ENCODE data around the gene MACROD2. TPM values are rescaled to one million over a fixed set of nuclear protein-coding genes. Genes with fewer than 3 reads are reported as not detected.

MACROD2 gene
- total RNA-seq, 1 experiment from 2014 or later = 3.7 TPM

- H3K27ac ChIP-seq (ENCODE audit: low read depth, low read length) = no peak overlapping the region
- ChIA-PET POLR2A (no interaction called here), CTCF (no interaction called here), RAD21 (ENCODE audit: low non-redundant PET in 1 of 2, low total read pairs in 2 of 2, uncharacterized antibody in 2 of 2, unreplicated experiment in 2 of 2) (no interaction called here)
- intact Hi-C loops (cut with micrococcal nuclease) = no loop called here
- no peaks in the 10 kb centered on the region for H3K36me3 ChIP-seq (ENCODE audit: control insufficient read depth in 1 of 2, insufficient read depth in 2 of 2, low read length in 2 of 2)
- no peaks in the 10 kb centered on the region for H3K79me2 ChIP-seq (ENCODE audit: insufficient read depth, low read length)
- BruUV-seq (replicated peaks) = no TSS peak
- no peak overlapping the region for H2AFZ ChIP-seq (ENCODE audit: low read depth, low read length, poor library complexity, severe bottlenecking)
- ATAC-seq = no peak
- no peaks in the 10 kb centered on the region for H3K4me1 ChIP-seq (ENCODE audit: control insufficient read depth in 1 of 2, insufficient read depth in 2 of 2, low read length in 2 of 2)
- TF ChIP-seq CTCF (IDR thresholded peaks at IDR 0.05 in 2 of 3, conservative IDR thresholded peaks at IDR 0.05 in 1 of 3; ENCODE audit: borderline replicate concordance in 1 of 3, insufficient read depth in 1 of 3, low read depth in 2 of 3, low read length in 2 of 3) = 0 out of 6 replicates have a peak, but pooled peaks of 1 of the 3 experiments have one; percentile 5
- no peak for TF ChIP-seq ZNF274 (IDR thresholded peaks at IDR 0.05; ENCODE audit: low read depth, low read length)
- H3K9ac ChIP-seq (ENCODE audit: low read length) = no peak overlapping the region
- H3K9me2 ChIP-seq (ENCODE audit: insufficient read depth) = no peaks in the 10 kb centered on the region
- no peaks in the 10 kb centered on the region for H3K27me3 ChIP-seq (ENCODE audit: insufficient read depth, low read length)
- DNase-seq (ENCODE audit: low read depth, low spot score) = no peak
- no peaks in the 10 kb centered on the region for H3K9me3 ChIP-seq (ENCODE audit: control insufficient read depth in 1 of 2, insufficient read depth in 1 of 2, low read depth in 1 of 2, low read length in 2 of 2)
- H3K4me2 ChIP-seq (ENCODE audit: low read length) = no peak overlapping the region
- no peak overlapping the region for H3K4me3 ChIP-seq (replicated peaks in 1 of 2; ENCODE audit: low read depth in 1 of 2, low read length in 2 of 2)
- no peaks in the 10 kb centered on the region for H4K20me1 ChIP-seq (ENCODE audit: insufficient read depth)
These were observed 766.6 kb downstream of the MACROD2 start for GRCh38 chr20:14761903-14762302.

GRCh38 chr20:14764511-14765369, 769.4 kb downstream of the MACROD2 start:
- no TSS peak for BruUV-seq (replicated peaks)
- no peak for TF ChIP-seq SRF (IDR thresholded peaks at IDR 0.05; ENCODE audit: low read depth)
- no peak for TF ChIP-seq REST (IDR thresholded peaks at IDR 0.05; ENCODE audit: low read depth)
- TF ChIP-seq ZBTB33 (IDR thresholded peaks at IDR 0.05; ENCODE audit: extremely low read depth, insufficient replicate concordance, low read length) = no peak
- TF ChIP-seq MAX (IDR thresholded peaks at IDR 0.05) = no peak
- no peak for TF ChIP-seq TCF7L2 (IDR thresholded peaks at IDR 0.05; ENCODE audit: borderline replicate concordance, extremely low read depth, insufficient read depth, insufficient read length)
- TF ChIP-seq ZFX (IDR thresholded peaks at IDR 0.05) = no peak
- no peaks in the 10 kb centered on the region for H4K20me1 ChIP-seq (ENCODE audit: insufficient read depth)
- CTCF ChIA-PET = no interaction called here
- DNase-seq (ENCODE audit: low read depth, low spot score) (no peak), ATAC-seq (no peak)
- no peaks in the 10 kb centered on the region for H3K79me2 ChIP-seq (ENCODE audit: insufficient read depth, low read length)
- no peak overlapping the region for H3K4me2 ChIP-seq (ENCODE audit: low read length)
- POLR2A ChIA-PET = no interaction called here
- H3K27me3 ChIP-seq (ENCODE audit: insufficient read depth, low read length) = no peaks in the 10 kb centered on the region
- no peak overlapping the region for H3K4me3 ChIP-seq (replicated peaks in 1 of 2; ENCODE audit: low read depth in 1 of 2, low read length in 2 of 2)
- no peak overlapping the region for H3K27ac ChIP-seq (ENCODE audit: low read depth, low read length)
- H2AFZ ChIP-seq (ENCODE audit: low read depth, low read length, poor library complexity, severe bottlenecking) = no peak overlapping the region
- intact Hi-C loops (cut with micrococcal nuclease) = no loop called here
- H3K9me2 ChIP-seq (ENCODE audit: insufficient read depth) = no peaks in the 10 kb centered on the region
- no peaks in the 10 kb centered on the region for H3K36me3 ChIP-seq (ENCODE audit: control insufficient read depth in 1 of 2, insufficient read depth in 2 of 2, low read length in 2 of 2)
- H3K9ac ChIP-seq (ENCODE audit: low read length) = no peak overlapping the region
- RAD21 ChIA-PET (ENCODE audit: low non-redundant PET in 1 of 2, low total read pairs in 2 of 2, uncharacterized antibody in 2 of 2, unreplicated experiment in 2 of 2) = no interaction called here
- H3K9me3 ChIP-seq (ENCODE audit: control insufficient read depth in 1 of 2, insufficient read depth in 1 of 2, low read depth in 1 of 2, low read length in 2 of 2) = no peaks in the 10 kb centered on the region
- H3K4me1 ChIP-seq (ENCODE audit: control insufficient read depth in 1 of 2, insufficient read depth in 2 of 2, low read length in 2 of 2) = no peaks in the 10 kb centered on the region

All from HCT116 (cell line).